Cortex of kidney (tissue), 1 donor: ENCODE measurements around the gene SUCLG2.
"Not testable (repeated sequence)": the region's sequence is repeated elsewhere in the genome, so short reads cannot be mapped to it uniquely, and the experiment has no call there.

Source experiments
- DNase-seq: peaks from one replicate; lab custom pipeline; 2025; lab: John Stamatoyannopoulos, UW

Gene SUCLG2

GRCh38 chr3:67609709-67610108 is 44.7 kb downstream of the SUCLG2 start:
- no peak for DNase-seq

- no peak for DNase-seq
These were observed 46.4 kb downstream of the SUCLG2 start for GRCh38 chr3:67608034-67608433.

GRCh38 chr3:67605377-67605776 is 49.0 kb downstream of the SUCLG2 start:
- no peak for DNase-seq

- no peak for DNase-seq
These were observed 51.6 kb downstream of the SUCLG2 start for GRCh38 chr3:67602816-67603215.

- DNase-seq, result no peak
These were observed 52.3 kb downstream of the SUCLG2 start for GRCh38 chr3:67601919-67602608.

- no peak for DNase-seq
These were observed 53.0 kb downstream of the SUCLG2 start for GRCh38 chr3:67601385-67601784.

GRCh38 chr3:67599821-67600220 is 54.6 kb downstream of the SUCLG2 start:
- no peak for DNase-seq

GRCh38 chr3:67598814-67599556 is 55.4 kb downstream of the SUCLG2 start:
- DNase-seq, result no peak

- DNase-seq, result no peak
These were observed 59.0 kb downstream of the SUCLG2 start for GRCh38 chr3:67595424-67595823.

- no peak for DNase-seq
These were observed 60.6 kb downstream of the SUCLG2 start for GRCh38 chr3:67593761-67594234.

GRCh38 chr3:67592057-67592456 is 62.4 kb downstream of the SUCLG2 start:
- no peak for DNase-seq

- DNase-seq, result no peak
These were observed 66.6 kb downstream of the SUCLG2 start for GRCh38 chr3:67587811-67588210.

GRCh38 chr3:67587301-67587700 is 67.1 kb downstream of the SUCLG2 start:
- no peak for DNase-seq

- not testable (repeated sequence) for DNase-seq
These were observed 69.8 kb downstream of the SUCLG2 start for GRCh38 chr3:67584608-67585007.

- DNase-seq, result no peak
These were observed 73.9 kb downstream of the SUCLG2 start for GRCh38 chr3:67580430-67581000.

GRCh38 chr3:67578416-67578815 is 76.0 kb downstream of the SUCLG2 start:
- no peak for DNase-seq

- no peak for DNase-seq
These were observed 78.0 kb downstream of the SUCLG2 start for GRCh38 chr3:67576441-67576840.

GRCh38 chr3:67569324-67569723 is 85.1 kb downstream of the SUCLG2 start:
- no peak for DNase-seq

GRCh38 chr3:67567893-67568292 is 86.5 kb downstream of the SUCLG2 start:
- no peak for DNase-seq

- DNase-seq, result no peak
These were observed 89.4 kb downstream of the SUCLG2 start for GRCh38 chr3:67564973-67565372.

- DNase-seq, result no peak
These were observed 90.4 kb downstream of the SUCLG2 start for GRCh38 chr3:67564008-67564407.

GRCh38 chr3:67561667-67562394 is 92.6 kb downstream of the SUCLG2 start:
- DNase-seq, result no peak
